OCI-LY1 (cell line): Measurements from ENCODE around the gene PDLIM4.

ENCODE experiments used
- H2AFZ ChIP-seq: fragments of 200-600 bp; sonication (generic), shearing (Covaris generic); 2 replicates; pipeline ENCODE4 v1.6.0; 2014; ENCODE audit warnings: antibody characterized with exemption, mild to moderate bottlenecking, low read length
- H3F3A ChIP-seq: fragments of 200-600 bp; sonication (generic), shearing (Covaris generic); 2 replicates; pipeline ENCODE4 v1.6.0; 2014; ENCODE audit warnings: mild to moderate bottlenecking, antibody characterized with exemption, low read length, moderate library complexity; ENCODE audit not compliant: insufficient read depth
- H3K27ac ChIP-seq: fragments of 200-600 bp; sonication (generic); 2 replicates; pipeline ENCODE4 v1.5.1; 2014; ENCODE audit warnings: low read length, mixed run types, mild to moderate bottlenecking, low read depth; ENCODE audit not compliant: poor library complexity, severe bottlenecking
- H3K27me3 ChIP-seq: fragments of 200-600 bp; sonication (generic); 2 replicates; pipeline ENCODE4 v1.6.0; 2014; ENCODE audit warnings: antibody characterized with exemption, mild to moderate bottlenecking, low read length, moderate library complexity; ENCODE audit not compliant: insufficient read depth
- H3K36me3 ChIP-seq: fragments of 200-600 bp; sonication (generic); 2 replicates; pipeline ENCODE4 v1.6.1; 2014; ENCODE audit warnings: mild to moderate bottlenecking, antibody characterized with exemption, low read length, moderate library complexity, mixed read lengths; ENCODE audit not compliant: insufficient read depth
- H3K4me1 ChIP-seq: fragments of 200-600 bp; sonication (generic); 2 replicates; pipeline ENCODE4 v1.5.1; 2014; ENCODE audit warnings: mild to moderate bottlenecking, low read length, moderate library complexity; ENCODE audit not compliant: insufficient read depth, severe bottlenecking
- H3K4me2 ChIP-seq: fragments of 200-600 bp; sonication (generic), shearing (Covaris generic); 2 replicates; pipeline ENCODE4 v1.6.1; 2014; ENCODE audit warnings: low read length
- H3K4me3 ChIP-seq: fragments of 200-600 bp; sonication (generic); 2 replicates; pipeline ENCODE4 v1.5.1; 2014; ENCODE audit warnings: low read length, low read depth, mild to moderate bottlenecking, mixed read lengths; ENCODE audit not compliant: poor library complexity, severe bottlenecking
- H3K79me2 ChIP-seq: fragments of 200-600 bp; shearing (Covaris generic); 2 replicates; pipeline ENCODE4 v1.6.1; 2016; ENCODE audit warnings: mixed run types, low read length, mixed read lengths; ENCODE audit not compliant: insufficient read depth
- H3K9ac ChIP-seq: fragments of 200-600 bp; sonication (generic), shearing (Covaris generic); 2 replicates; pipeline ENCODE4 v1.6.1; 2014; ENCODE audit warnings: mild to moderate bottlenecking, low read length, mixed read lengths
- H3K9me2 ChIP-seq: fragments of 200-600 bp; sonication (generic), shearing (Covaris generic); 2 replicates; pipeline ENCODE4 v1.6.1; 2014; ENCODE audit warnings: low read depth, mild to moderate bottlenecking, low read length, mixed read lengths
- H3K9me3 ChIP-seq: fragments of 200-600 bp; shearing (Covaris generic); 2 replicates; pipeline ENCODE4 v1.6.1; 2014; ENCODE audit warnings: low read length, mixed read lengths
- H4K20me1 ChIP-seq: fragments of 200-600 bp; sonication (generic), shearing (Covaris generic); 2 replicates; pipeline ENCODE4 v1.6.0; 2016; ENCODE audit warnings: mild to moderate bottlenecking, low read length; ENCODE audit not compliant: insufficient read depth
- EZH2 ChIP-seq: fragments of 200-600 bp; sonication (generic), shearing (Covaris generic); IDR thresholded peaks from 2 replicates; pipeline ENCODE4 v1.8.0; 2017; ENCODE audit warnings: borderline replicate concordance, mixed run types, mild to moderate bottlenecking, antibody characterized with exemption, low read length, moderate library complexity, mixed read lengths
- TF ChIP-seq, protein P1 (sequence below): fragments of 200-600 bp; sonication (generic), shearing (Covaris generic); IDR thresholded peaks from 2 replicates; pipeline ENCODE4 v1.5.1; 2017; ENCODE audit warnings: mild to moderate bottlenecking, antibody characterized with exemption, low read length, moderate library complexity, mixed read lengths

PDLIM4 gene

DNA sequence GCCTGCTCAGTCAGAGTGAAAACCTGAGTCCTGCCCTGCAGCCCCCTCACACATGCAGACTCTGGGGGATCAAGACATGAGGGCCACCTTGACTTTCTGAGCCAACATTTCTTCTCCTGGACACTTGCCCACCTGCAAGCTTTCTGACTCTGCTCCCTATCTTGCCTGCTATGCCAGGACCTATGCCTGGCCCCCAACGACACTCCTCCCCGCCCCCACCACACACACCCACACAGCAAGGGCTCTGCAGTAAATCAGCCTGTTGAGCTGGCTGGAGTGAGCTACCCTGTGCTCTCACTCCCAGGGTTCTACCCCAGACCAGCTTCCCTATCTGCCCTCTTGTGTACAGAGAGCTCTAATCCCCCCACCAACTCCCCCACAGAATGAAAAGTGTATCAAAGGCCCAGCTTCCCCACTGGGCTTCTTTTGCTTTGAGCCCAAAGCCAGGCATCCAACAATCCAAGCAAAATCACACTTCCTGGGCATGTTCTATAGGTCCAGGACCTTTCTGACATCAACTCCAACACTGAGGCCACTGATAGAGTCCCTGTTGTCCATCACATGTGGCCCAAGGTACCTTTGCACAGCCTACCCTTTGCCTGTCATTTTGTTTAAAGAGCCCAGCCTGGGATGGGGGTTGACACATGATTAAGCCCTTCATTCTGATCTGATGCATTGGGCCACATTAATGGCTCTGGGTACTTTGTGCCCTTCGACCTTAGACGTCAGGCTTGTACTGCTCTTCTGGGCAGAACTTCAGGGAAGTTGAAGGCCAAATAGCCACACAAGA lies 7.2 kb downstream of the PDLIM4 start:
- H3K9ac ChIP-seq: no peak overlapping the region
- H3K36me3 ChIP-seq: no peaks in the 10 kb centered on the region
- H3K9me3 ChIP-seq: no peaks in the 10 kb centered on the region
- no peaks in the 10 kb centered on the region for H4K20me1 ChIP-seq
- H3K4me1 ChIP-seq: no peaks in the 10 kb centered on the region
- H2AFZ ChIP-seq: no peak overlapping the region
- no peaks in the 10 kb centered on the region for H3K79me2 ChIP-seq
- H3F3A ChIP-seq: no peaks in the 10 kb centered on the region
- no peak overlapping the region for H3K27ac ChIP-seq
- H3K4me3 ChIP-seq: no peak overlapping the region
- H3K4me2 ChIP-seq: no peak overlapping the region
- TF ChIP-seq, protein P1, sequence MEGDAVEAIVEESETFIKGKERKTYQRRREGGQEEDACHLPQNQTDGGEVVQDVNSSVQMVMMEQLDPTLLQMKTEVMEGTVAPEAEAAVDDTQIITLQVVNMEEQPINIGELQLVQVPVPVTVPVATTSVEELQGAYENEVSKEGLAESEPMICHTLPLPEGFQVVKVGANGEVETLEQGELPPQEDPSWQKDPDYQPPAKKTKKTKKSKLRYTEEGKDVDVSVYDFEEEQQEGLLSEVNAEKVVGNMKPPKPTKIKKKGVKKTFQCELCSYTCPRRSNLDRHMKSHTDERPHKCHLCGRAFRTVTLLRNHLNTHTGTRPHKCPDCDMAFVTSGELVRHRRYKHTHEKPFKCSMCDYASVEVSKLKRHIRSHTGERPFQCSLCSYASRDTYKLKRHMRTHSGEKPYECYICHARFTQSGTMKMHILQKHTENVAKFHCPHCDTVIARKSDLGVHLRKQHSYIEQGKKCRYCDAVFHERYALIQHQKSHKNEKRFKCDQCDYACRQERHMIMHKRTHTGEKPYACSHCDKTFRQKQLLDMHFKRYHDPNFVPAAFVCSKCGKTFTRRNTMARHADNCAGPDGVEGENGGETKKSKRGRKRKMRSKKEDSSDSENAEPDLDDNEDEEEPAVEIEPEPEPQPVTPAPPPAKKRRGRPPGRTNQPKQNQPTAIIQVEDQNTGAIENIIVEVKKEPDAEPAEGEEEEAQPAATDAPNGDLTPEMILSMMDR: no peak
- no peak for TF ChIP-seq EZH2
- H3K9me2 ChIP-seq: no peaks in the 10 kb centered on the region
- H3K27me3 ChIP-seq: no peaks in the 10 kb centered on the region

DNA sequence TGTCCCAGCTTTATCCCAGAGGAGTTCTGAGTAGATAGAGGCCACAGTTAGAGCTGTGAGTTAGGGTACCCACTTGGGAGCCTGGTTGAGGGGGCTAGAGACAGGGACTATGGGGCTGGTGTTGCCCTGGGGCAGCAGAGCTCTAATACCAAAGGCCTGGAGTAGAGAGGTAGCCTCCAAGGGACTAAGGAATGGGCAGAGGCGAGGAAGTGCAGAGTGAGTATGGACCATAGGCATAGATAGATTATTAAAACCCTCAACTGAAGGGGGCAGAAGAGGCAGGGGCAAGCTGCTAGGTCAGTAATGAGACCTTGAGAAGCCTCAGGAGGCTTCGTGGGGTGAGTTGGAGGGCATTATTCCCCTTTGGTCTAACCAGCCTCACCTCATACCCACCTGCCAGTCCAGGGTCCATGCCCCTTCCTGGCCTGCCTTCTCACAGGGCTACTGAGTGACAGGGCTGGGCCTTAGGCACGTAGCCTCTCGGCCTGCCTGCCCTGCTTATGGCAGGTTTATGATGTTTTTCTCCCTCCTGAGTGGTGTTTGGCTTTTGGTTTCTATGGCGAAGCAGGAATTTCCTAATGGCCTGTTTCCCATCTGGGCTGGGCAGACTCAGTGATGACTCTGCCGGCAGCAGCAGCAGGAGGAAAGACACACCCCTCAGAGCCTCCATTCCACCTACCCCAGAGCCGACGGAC lies 8.0 kb downstream of the PDLIM4 start:
- H3K36me3 ChIP-seq: no peaks in the 10 kb centered on the region
- H3K79me2 ChIP-seq: no peaks in the 10 kb centered on the region
- TF ChIP-seq, protein P1: no peak
- TF ChIP-seq EZH2: no peak
- H3K27me3 ChIP-seq: no peaks in the 10 kb centered on the region
- no peak overlapping the region for H3K9ac ChIP-seq
- no peaks in the 10 kb centered on the region for H3K9me3 ChIP-seq
- H3K4me2 ChIP-seq: no peak overlapping the region
- no peak overlapping the region for H3K4me3 ChIP-seq
- H2AFZ ChIP-seq: no peak overlapping the region
- no peaks in the 10 kb centered on the region for H3K4me1 ChIP-seq
- H3K27ac ChIP-seq: no peak overlapping the region
- no peaks in the 10 kb centered on the region for H3K9me2 ChIP-seq
- no peaks in the 10 kb centered on the region for H4K20me1 ChIP-seq
- no peaks in the 10 kb centered on the region for H3F3A ChIP-seq

DNA sequence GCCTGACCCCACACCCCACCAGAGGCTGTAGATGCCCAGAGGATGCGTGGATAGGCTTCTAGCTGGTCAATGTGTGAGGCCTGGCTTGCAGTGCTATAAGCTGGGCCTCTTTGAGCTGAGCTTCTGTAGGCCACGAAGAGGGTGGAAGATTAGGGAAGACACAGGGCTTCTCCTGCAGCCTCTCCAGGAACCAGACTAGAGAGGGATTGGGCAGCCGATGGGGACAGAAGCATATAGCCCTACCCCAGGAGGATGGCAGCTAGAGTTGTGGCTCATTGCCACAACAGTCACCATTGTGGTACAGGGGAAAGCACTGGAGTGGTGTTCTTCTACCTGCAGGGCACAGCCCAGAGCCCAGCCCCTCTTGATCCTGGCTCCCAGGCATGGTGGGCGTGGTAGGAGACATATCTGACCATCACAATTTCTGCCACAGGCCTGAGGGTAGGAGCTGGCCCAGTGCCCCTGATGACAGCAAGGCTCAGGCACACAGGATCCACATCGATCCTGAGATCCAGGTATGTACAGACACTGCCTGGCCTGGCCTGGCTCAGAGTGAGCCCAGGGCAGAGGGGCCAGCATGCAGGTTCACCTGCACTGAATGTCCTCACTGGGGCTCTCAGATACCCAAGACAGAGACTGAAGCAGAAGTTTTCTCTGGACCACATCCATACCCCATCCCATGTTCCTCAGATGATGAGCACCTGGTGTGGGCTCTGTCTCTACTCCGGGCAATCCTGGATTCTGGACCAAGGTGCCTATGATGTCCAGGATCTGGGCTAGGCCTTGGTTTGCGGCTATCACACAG lies 8.7 kb downstream of the PDLIM4 start:
- H3K27me3 ChIP-seq: no peaks in the 10 kb centered on the region
- no peak overlapping the region for H2AFZ ChIP-seq
- no peaks in the 10 kb centered on the region for H3F3A ChIP-seq
- H3K79me2 ChIP-seq: no peaks in the 10 kb centered on the region
- no peaks in the 10 kb centered on the region for H3K4me1 ChIP-seq
- no peak overlapping the region for H3K9ac ChIP-seq
- no peak overlapping the region for H3K4me3 ChIP-seq
- no peaks in the 10 kb centered on the region for H4K20me1 ChIP-seq
- no peak overlapping the region for H3K4me2 ChIP-seq
- H3K36me3 ChIP-seq: no peaks in the 10 kb centered on the region
- TF ChIP-seq, protein P1: no peak
- TF ChIP-seq EZH2: no peak
- H3K9me3 ChIP-seq: no peaks in the 10 kb centered on the region
- H3K27ac ChIP-seq: no peak overlapping the region
- H3K9me2 ChIP-seq: no peaks in the 10 kb centered on the region
